ENCODE results near the gene SOX10.

SOX10 gene

DNA sequence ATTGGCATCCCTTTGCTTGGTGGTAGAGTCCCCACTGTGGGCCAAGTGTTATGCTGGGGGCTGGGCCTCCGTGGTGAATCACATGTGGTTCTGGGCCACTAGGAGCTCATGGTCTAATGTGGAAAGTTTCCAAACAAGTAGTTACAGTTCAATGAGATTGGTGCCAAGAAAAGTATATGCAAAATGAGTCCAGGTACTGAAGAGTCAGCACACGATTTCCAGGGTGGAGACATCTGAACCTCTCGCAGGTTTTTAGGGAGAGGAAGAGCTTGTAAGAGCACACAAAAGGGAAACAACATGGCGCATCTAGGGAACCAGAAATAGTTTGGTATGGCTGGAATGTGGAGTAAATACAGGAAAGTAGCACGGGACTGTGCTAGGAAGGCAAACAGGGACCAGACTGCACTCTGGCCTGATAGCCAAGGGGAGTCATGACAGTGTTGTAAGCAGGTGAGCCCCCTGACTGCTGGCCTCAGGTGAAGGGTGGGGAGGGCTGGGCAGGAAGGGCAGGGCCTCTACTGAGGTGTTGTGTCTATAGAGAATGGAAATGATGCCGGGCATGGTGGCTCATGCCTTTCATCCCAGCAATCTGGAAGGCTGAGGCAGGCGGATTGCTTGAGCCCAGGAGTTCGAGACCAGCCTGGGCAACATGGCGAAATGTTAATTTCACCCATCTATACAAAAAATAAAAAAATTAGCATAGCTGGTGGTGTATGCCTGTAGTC lies 18.3 kb downstream of the SOX10 start:
- Histone ChIP-seq H3K9ac (ENCODE audit: low read depth, low read length, poor library complexity, severe bottlenecking) (no peak overlapping the region), H3K9me2 (replicated peaks; ENCODE audit: low read depth, low read length) (no peaks in the 10 kb centered on the region), H3K36me3 (ENCODE audit: insufficient read depth, low read length) (peaks cover 39% of the 10 kb centered on the region; the same call in 1 of the 2 replicates), H4K20me1 (ENCODE audit: insufficient read depth, low read length, poor library complexity, severe bottlenecking) (no peaks in the 10 kb centered on the region), H3F3A (ENCODE audit: low read depth) (no peaks in the 10 kb centered on the region), H3K4me1 (ENCODE audit: insufficient read depth, low read length, poor library complexity, severe bottlenecking) (no peaks in the 10 kb centered on the region), H3K79me2 (ENCODE audit: insufficient read depth, low read length) (no peaks in the 10 kb centered on the region), H3K4me3 (ENCODE audit: low read length, poor library complexity, severe bottlenecking) (no peak overlapping the region), H2AFZ (ENCODE audit: low read length) (no peak overlapping the region), H3K9me3 (ENCODE audit: insufficient read depth, low read depth, low read length) (no peaks in the 10 kb centered on the region), H3K27me3 (ENCODE audit: insufficient read depth, low read length, poor library complexity, severe bottlenecking) (no peaks in the 10 kb centered on the region), H3K4me2 (ENCODE audit: low read depth, low read length, poor library complexity, severe bottlenecking) (no peak overlapping the region)
- TF ChIP-seq, protein P1, sequence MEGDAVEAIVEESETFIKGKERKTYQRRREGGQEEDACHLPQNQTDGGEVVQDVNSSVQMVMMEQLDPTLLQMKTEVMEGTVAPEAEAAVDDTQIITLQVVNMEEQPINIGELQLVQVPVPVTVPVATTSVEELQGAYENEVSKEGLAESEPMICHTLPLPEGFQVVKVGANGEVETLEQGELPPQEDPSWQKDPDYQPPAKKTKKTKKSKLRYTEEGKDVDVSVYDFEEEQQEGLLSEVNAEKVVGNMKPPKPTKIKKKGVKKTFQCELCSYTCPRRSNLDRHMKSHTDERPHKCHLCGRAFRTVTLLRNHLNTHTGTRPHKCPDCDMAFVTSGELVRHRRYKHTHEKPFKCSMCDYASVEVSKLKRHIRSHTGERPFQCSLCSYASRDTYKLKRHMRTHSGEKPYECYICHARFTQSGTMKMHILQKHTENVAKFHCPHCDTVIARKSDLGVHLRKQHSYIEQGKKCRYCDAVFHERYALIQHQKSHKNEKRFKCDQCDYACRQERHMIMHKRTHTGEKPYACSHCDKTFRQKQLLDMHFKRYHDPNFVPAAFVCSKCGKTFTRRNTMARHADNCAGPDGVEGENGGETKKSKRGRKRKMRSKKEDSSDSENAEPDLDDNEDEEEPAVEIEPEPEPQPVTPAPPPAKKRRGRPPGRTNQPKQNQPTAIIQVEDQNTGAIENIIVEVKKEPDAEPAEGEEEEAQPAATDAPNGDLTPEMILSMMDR (conservative IDR thresholded peaks at IDR 0.05; ENCODE audit: low read length): no peak
- TF ChIP-seq EZH2phosphoT487 (IDR thresholded peaks at IDR 0.05; ENCODE audit: borderline replicate concordance): no peak

DNA sequence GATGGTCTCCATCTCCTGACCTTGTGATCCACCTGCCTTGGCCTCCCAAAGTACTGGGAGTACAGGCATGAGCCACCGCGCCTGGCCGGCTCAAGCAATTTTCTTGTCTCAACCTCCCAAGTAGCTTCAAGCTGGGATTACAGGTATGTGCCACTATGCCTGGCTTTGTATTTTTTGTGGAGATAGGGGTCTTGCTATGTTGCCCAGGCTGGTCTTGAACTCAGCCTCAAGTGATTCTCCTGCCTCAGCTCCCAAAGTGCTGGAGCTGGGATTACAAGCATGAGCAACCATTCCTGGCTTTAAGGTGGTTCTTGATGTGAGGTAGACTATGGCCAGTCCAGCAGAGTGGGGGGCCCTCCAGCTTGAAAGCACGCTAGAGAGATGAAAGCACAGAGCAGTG lies 23.3 kb downstream of the SOX10 start:
- Histone ChIP-seq H3K4me3 (ENCODE audit: low read length, poor library complexity, severe bottlenecking) (no peak overlapping the region), H3K4me1 (ENCODE audit: insufficient read depth, low read length, poor library complexity, severe bottlenecking) (peaks cover 5% of the 10 kb centered on the region), H3K9me2 (replicated peaks; ENCODE audit: low read depth, low read length) (no peaks in the 10 kb centered on the region), H3K9me3 (ENCODE audit: insufficient read depth, low read depth, low read length) (no peaks in the 10 kb centered on the region), H3K4me2 (ENCODE audit: low read depth, low read length, poor library complexity, severe bottlenecking) (no peak overlapping the region), H3K9ac (ENCODE audit: low read depth, low read length, poor library complexity, severe bottlenecking) (no peak overlapping the region), H4K20me1 (ENCODE audit: insufficient read depth, low read length, poor library complexity, severe bottlenecking) (no peaks in the 10 kb centered on the region), H3F3A (ENCODE audit: low read depth) (no peaks in the 10 kb centered on the region), H3K27me3 (ENCODE audit: insufficient read depth, low read length, poor library complexity, severe bottlenecking) (no peaks in the 10 kb centered on the region), H3K79me2 (ENCODE audit: insufficient read depth, low read length) (0 out of 2 replicates have a peak, but pooled peaks cover 7% of the 10 kb centered on the region), H3K36me3 (ENCODE audit: insufficient read depth, low read length) (peaks cover 36% of the 10 kb centered on the region; the same call in 1 of the 2 replicates), H2AFZ (ENCODE audit: low read length) (no peak overlapping the region)
- TF ChIP-seq, protein P1 (conservative IDR thresholded peaks at IDR 0.05; ENCODE audit: low read length): no peak
- no peak for TF ChIP-seq EZH2phosphoT487 (IDR thresholded peaks at IDR 0.05; ENCODE audit: borderline replicate concordance)

DNA sequence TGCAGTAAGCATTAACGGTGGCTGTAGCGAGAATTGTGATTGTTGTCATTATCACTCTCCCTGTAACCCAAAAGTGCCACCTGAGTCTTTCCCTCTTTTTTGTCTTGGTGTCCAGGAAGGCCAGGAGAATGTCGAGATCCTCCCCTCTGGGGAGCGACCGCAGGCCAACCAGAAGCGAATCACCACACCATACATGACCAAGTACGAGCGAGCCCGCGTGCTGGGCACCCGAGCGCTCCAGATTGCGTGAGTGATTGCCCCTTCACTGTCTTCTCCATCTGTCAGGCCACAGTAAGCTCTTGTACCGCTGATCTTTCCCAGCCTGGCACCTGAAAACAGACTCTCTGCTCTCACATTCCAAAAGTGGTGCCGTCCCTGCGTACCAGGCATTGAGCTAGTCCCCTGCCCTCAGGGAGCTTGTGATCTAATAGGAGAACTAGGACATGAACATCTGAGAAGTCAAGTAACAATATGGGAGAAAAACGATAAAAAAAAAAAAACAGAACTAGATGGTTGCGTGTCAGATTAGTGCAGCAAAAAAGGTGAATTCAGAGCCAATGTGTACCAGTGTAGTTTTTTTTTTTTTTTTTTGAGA lies 25.0 kb downstream of the SOX10 start:
- Histone ChIP-seq H3K36me3 (ENCODE audit: insufficient read depth, low read length) (peaks cover 33% of the 10 kb centered on the region; the same call in 1 of the 2 replicates), H3K4me3 (ENCODE audit: low read length, poor library complexity, severe bottlenecking) (no peak overlapping the region), H3K9me2 (replicated peaks; ENCODE audit: low read depth, low read length) (no peaks in the 10 kb centered on the region), H3F3A (ENCODE audit: low read depth) (no peaks in the 10 kb centered on the region), H4K20me1 (ENCODE audit: insufficient read depth, low read length, poor library complexity, severe bottlenecking) (peaks cover 6% of the 10 kb centered on the region), H3K4me1 (ENCODE audit: insufficient read depth, low read length, poor library complexity, severe bottlenecking) (peaks cover 13% of the 10 kb centered on the region), H3K79me2 (ENCODE audit: insufficient read depth, low read length) (peaks cover 17% of the 10 kb centered on the region), H3K27me3 (ENCODE audit: insufficient read depth, low read length, poor library complexity, severe bottlenecking) (no peaks in the 10 kb centered on the region), H3K9me3 (ENCODE audit: insufficient read depth, low read depth, low read length) (no peaks in the 10 kb centered on the region), H3K9ac (ENCODE audit: low read depth, low read length, poor library complexity, severe bottlenecking) (no peak overlapping the region), H3K4me2 (ENCODE audit: low read depth, low read length, poor library complexity, severe bottlenecking) (no peak overlapping the region), H2AFZ (ENCODE audit: low read length) (no peak overlapping the region)
- TF ChIP-seq EZH2phosphoT487 (IDR thresholded peaks at IDR 0.05; ENCODE audit: borderline replicate concordance): no peak
- TF ChIP-seq, protein P1 (conservative IDR thresholded peaks at IDR 0.05; ENCODE audit: low read length): no peak

Data from Loucy (cell line).